GM13976 (cell line): ENCODE results near the gene RHOBTB1.

ENCODE experiments used
- DNase-seq: peaks from one replicate; pipeline ENCODE4 v3.0.0; 2012; ENCODE audit warnings: low spot score
- in situ Hi-C: fragments of 300-500 bp; cut with MboI; formaldehyde crosslinking; loops from one replicate; pipeline ENCODE4 v1.12.0; 2022; ENCODE audit warnings: low sequenced_read_pairs, mixed read lengths, inconsistent platforms; ENCODE audit not compliant: unreplicated experiment
- TF ChIP-seq, protein P1 (sequence below): IDR thresholded peaks from 2 replicates; pipeline ENCODE4 v1.5.1; 2012; ENCODE audit warnings: borderline replicate concordance, mild to moderate bottlenecking; ENCODE audit not compliant: insufficient read depth; ENCODE audit errors: extremely low read depth, missing control alignments, control extremely low read depth

Gene RHOBTB1

DNA sequence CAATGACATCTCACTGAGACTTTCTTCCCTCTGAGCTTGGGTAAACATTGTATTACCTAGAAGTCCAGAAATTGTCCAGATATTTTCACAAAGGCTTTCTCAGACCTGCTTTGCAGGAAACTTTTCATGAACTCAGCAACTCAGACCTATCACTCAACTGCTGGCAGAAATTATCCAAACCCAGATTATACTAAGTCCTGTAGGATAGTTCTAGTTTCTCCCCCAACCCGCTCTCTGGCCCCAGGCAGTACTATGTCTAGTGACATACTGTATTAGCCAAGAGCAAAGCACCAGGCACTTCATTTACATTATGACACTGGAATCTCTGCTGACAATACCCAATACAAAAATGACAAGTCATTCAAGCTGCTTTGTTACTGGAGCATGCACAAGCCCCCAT, 75.0 kb downstream of the RHOBTB1 start:
- TF ChIP-seq, protein P1, sequence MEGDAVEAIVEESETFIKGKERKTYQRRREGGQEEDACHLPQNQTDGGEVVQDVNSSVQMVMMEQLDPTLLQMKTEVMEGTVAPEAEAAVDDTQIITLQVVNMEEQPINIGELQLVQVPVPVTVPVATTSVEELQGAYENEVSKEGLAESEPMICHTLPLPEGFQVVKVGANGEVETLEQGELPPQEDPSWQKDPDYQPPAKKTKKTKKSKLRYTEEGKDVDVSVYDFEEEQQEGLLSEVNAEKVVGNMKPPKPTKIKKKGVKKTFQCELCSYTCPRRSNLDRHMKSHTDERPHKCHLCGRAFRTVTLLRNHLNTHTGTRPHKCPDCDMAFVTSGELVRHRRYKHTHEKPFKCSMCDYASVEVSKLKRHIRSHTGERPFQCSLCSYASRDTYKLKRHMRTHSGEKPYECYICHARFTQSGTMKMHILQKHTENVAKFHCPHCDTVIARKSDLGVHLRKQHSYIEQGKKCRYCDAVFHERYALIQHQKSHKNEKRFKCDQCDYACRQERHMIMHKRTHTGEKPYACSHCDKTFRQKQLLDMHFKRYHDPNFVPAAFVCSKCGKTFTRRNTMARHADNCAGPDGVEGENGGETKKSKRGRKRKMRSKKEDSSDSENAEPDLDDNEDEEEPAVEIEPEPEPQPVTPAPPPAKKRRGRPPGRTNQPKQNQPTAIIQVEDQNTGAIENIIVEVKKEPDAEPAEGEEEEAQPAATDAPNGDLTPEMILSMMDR = no peak
- in situ Hi-C loops = no loop called here
- no peak for DNase-seq

DNA sequence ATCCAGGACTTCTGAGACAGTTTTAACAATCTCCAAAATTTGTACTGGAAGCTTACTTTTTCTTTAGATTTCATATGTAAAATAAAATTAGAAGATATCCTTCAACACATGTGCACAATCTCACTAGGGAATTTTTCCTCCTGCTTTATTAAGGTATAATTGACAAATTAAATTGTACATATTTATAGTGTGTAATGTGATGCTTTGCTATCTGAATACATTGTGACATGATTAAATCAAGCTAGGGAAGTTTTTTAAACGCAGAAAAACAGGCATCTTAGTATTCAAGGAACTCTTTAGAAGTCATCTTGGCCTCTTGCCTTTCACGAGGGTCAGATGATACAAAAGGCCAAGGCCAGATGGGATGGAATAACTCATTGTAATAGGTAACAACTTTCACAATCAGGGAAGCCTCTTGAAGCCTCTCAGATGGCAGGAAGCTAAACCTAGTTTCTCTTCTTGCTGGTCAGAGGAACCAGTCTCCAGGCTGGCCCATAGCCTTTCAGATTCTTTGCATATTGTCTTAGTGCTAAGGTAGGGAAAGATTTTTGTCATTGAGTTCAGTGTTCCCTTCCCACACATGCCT, 78.7 kb downstream of the RHOBTB1 start:
- TF ChIP-seq, protein P1 = no peak
- no peak for DNase-seq
- in situ Hi-C loops = no loop called here

DNA sequence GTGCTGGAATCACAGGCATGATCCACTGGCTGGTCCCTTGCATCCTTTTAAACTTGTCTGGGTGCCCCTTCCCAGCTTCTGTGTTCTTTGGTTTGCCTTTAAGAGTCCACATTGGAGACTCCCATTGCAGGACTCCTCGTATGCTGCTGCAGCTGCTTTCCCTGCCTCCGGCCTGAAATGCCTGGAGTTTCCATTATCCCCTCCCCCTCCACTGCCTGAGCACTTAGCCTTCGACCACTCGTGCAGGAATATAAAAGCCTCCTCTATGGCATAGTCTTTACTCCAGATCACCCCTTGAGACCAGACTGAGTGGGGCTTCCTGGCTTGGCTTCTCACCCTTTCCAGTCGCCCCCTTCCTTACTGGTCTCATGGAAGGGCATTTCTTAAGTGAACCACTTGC, 80.2 kb downstream of the RHOBTB1 start:
- no peak for DNase-seq
- TF ChIP-seq, protein P1 = no peak
- in situ Hi-C loops = no loop called here

DNA sequence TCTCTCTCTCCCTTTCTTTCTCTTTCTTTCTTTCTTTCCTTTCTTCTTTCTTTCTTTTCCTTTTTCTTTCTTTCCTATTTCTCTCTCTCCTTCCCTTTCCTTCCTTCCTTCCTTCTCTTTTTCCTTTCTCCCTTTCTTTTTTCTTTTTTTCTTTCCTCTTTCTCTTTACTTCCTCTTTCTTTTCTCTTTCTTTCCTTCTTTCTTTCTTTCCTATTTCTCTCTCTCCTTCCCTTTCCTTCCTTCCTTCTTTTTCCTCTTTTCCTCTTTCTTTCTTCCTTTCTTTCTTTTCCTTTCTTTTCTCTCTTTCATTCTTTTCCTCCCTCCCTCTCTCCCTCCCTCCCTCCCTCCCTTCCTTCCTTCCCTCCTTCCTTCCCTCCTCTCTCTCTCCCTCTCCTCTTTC, 81.5 kb downstream of the RHOBTB1 start:
- DNase-seq = no peak
- TF ChIP-seq, protein P1 = no peak
- in situ Hi-C loops = no loop called here

DNA sequence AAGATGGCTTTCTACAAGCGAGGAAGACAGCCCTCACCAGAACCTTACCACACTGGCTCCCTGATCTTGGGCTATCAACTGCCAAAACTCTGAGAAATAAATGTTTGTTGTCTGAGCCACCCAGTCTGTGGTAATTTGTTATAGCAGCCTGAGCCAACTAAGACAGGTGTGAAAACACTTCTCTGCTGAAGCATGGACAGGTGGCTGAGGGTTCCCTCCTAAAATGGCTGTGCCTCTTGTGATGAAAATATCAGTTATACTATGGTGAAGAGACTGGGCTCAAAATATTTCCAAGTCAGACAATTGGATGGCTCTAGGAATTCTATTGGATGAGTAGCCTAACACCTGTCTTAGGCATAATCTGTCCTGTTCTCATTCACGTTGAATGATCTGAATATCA, 87.6 kb downstream of the RHOBTB1 start:
- DNase-seq = no peak
- in situ Hi-C loops = no loop called here
- TF ChIP-seq, protein P1 = no peak

DNA sequence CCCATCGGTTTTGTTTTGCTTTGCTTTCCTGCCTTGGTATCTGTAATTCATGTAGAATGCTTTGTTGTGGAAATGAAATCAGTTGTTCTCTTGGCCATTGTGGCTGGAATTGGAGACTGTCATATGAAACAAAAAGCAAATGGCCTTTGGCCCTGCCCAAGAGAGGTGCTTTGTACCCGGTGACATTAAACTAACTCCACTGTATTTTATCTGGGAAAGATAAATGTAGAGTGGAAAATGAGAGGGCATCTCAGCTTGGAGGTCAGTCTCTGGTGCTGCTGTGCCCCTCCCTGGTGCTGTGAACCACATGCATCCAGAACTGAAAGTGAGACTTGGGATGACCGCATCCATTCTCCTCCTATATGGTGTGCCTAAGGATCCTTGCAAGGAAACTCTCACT, 90.3 kb downstream of the RHOBTB1 start:
- in situ Hi-C loops = no loop called here
- no peak for DNase-seq
- TF ChIP-seq, protein P1 = no peak
